Smooth muscle cell (in vitro differentiated cells): Measurements from ENCODE around the gene PDE7B. TPM values are rescaled to one million over a fixed set of nuclear protein-coding genes. Genes with fewer than 3 reads are reported as not detected.

Experiments used
- DNase-seq: peaks from one replicate; lab custom pipeline; 2025; ENCODE audit not compliant: unreplicated experiment; lab: John Stamatoyannopoulos, UW
- H2AFZ ChIP-seq: fragments of 200-600 bp; sonication (generic); 2 replicates; pipeline ENCODE4 v1.6.0; 2016; ENCODE audit warnings: antibody characterized with exemption, low read depth, mild to moderate bottlenecking
- H3F3A ChIP-seq: fragments of 200-600 bp; sonication (generic); 2 replicates; pipeline ENCODE4 v1.6.0; 2017; ENCODE audit warnings: antibody characterized with exemption, low read depth
- H3K27ac ChIP-seq: fragments of 200-600 bp; sonication (generic); 2 replicates; pipeline ENCODE4 v1.5.1; 2016; ENCODE audit warnings: low read depth, mild to moderate bottlenecking
- H3K27me3 ChIP-seq: fragments of 200-600 bp; sonication (generic); 2 replicates; pipeline ENCODE4 v1.6.1; 2016; ENCODE audit warnings: low read depth, mild to moderate bottlenecking
- H3K36me3 ChIP-seq: fragments of 200-600 bp; sonication (generic); 2 replicates; pipeline ENCODE4 v1.5.1; 2016; ENCODE audit warnings: low read depth
- H3K4me1 ChIP-seq: fragments of 200-600 bp; sonication (generic); 2 replicates; pipeline ENCODE4 v1.5.1; 2016; ENCODE audit warnings: low read depth
- H3K4me2 ChIP-seq: fragments of 200-600 bp; sonication (generic); 2 replicates; pipeline ENCODE4 v1.6.0; 2016; ENCODE audit warnings: mild to moderate bottlenecking
- H3K4me3 ChIP-seq: fragments of 200-600 bp; sonication (generic); 2 replicates; pipeline ENCODE4 v1.5.1; 2016; ENCODE audit warnings: mild to moderate bottlenecking
- H3K79me2 ChIP-seq: fragments of 200-600 bp; sonication (generic); 2 replicates; pipeline ENCODE4 v1.6.0; 2016; ENCODE audit warnings: low read depth, mild to moderate bottlenecking
- H3K9ac ChIP-seq: fragments of 200-600 bp; sonication (generic); 2 replicates; pipeline ENCODE4 v1.6.0; 2016; ENCODE audit warnings: low read depth
- H3K9me3 ChIP-seq: fragments of 200-600 bp; sonication (generic); replicated peaks from 2 replicates; pipeline ENCODE4 v1.5.1; 2016; ENCODE audit warnings: low read depth
- H4K20me1 ChIP-seq: fragments of 200-600 bp; sonication (generic); 2 replicates; pipeline ENCODE4 v1.6.0; 2016; ENCODE audit warnings: low read depth
- WGBS: methylation state at CpG from one replicate; pipeline ENCODE4 v1.1.7; 2016; ENCODE audit warnings: low lambda C conversion rate; 5-methylcytosine and 5-hydroxymethylcytosine counted together
- polyA plus RNA-seq: library from polyadenylated mRNA; unstranded; fragments of >200 nt; fragmentation: Nextera tagmentation; extraction: Ambion mirVana; gene quantifications from 2 replicates; pipeline ENCODE4 v1.2.1, GENCODE V29; 2016
- total RNA-seq: library from RNA; depleted of rRNA; stranded (reverse); fragments of >200 nt; gene quantifications from 2 replicates; pipeline ENCODE4 v1.2.3, GENCODE V29; 2014
- TF ChIP-seq, protein P1 (sequence below): fragments of 200-600 bp; sonication (generic); IDR thresholded peaks from 2 replicates; pipeline ENCODE4 v1.5.1; 2017; ENCODE audit warnings: borderline replicate concordance, mild to moderate bottlenecking, antibody characterized with exemption; ENCODE audit not compliant: insufficient read depth, poor library complexity, severe bottlenecking

Gene PDE7B
- total and polyA plus RNA-seq, 2 experiments from 2014 or later, result 23.5 to 36.9 TPM

- H3K4me1 ChIP-seq, result peaks cover 34% of the 10 kb centered on the region
- H3F3A ChIP-seq, result peaks cover 26% of the 10 kb centered on the region
- H3K4me2 ChIP-seq, result peak overlapping the region; percentile 72
- no peaks in the 10 kb centered on the region for H4K20me1 ChIP-seq
- peak overlapping the region; percentile 81 for H3K9ac ChIP-seq
- H3K9me3 ChIP-seq, result no peaks in the 10 kb centered on the region
- TF ChIP-seq, protein P1, sequence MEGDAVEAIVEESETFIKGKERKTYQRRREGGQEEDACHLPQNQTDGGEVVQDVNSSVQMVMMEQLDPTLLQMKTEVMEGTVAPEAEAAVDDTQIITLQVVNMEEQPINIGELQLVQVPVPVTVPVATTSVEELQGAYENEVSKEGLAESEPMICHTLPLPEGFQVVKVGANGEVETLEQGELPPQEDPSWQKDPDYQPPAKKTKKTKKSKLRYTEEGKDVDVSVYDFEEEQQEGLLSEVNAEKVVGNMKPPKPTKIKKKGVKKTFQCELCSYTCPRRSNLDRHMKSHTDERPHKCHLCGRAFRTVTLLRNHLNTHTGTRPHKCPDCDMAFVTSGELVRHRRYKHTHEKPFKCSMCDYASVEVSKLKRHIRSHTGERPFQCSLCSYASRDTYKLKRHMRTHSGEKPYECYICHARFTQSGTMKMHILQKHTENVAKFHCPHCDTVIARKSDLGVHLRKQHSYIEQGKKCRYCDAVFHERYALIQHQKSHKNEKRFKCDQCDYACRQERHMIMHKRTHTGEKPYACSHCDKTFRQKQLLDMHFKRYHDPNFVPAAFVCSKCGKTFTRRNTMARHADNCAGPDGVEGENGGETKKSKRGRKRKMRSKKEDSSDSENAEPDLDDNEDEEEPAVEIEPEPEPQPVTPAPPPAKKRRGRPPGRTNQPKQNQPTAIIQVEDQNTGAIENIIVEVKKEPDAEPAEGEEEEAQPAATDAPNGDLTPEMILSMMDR, result no peak
- H3K27ac ChIP-seq, result peak overlapping the region; percentile 95
- no peaks in the 10 kb centered on the region for H3K27me3 ChIP-seq
- peaks cover 12% of the 10 kb centered on the region for H3K79me2 ChIP-seq
- no peak overlapping the region for H3K4me3 ChIP-seq
- H2AFZ ChIP-seq, result peak overlapping the region; percentile 32
- WGBS, result 80% methylated on average over 9 of the region's 9 CpGs
- no peak for DNase-seq
- H3K36me3 ChIP-seq, result no peaks in the 10 kb centered on the region
These were observed 165.0 kb downstream of the PDE7B start for GRCh38 chr6:136016228-136017225.

DNA sequence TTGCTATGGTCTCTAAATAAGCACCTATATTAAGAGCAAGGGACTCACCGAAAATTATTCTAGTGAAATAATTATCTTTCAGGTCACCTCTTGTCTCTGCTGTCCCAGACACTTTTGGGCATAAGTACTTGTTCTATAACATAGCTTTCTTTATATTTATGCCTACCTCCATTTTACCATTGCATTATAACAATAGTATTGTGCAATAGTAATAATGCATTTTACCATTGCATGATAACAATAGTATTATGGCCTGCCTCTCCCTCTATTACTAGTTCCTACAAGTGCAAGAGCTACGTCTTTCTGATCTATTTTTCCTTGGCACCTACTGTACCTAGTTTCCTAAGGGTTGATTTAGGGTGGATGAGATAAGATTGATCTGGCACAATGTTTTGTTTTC is 169.2 kb downstream of the PDE7B start:
- no peaks in the 10 kb centered on the region for H3K36me3 ChIP-seq
- H3K9me3 ChIP-seq, result no peaks in the 10 kb centered on the region

DNA sequence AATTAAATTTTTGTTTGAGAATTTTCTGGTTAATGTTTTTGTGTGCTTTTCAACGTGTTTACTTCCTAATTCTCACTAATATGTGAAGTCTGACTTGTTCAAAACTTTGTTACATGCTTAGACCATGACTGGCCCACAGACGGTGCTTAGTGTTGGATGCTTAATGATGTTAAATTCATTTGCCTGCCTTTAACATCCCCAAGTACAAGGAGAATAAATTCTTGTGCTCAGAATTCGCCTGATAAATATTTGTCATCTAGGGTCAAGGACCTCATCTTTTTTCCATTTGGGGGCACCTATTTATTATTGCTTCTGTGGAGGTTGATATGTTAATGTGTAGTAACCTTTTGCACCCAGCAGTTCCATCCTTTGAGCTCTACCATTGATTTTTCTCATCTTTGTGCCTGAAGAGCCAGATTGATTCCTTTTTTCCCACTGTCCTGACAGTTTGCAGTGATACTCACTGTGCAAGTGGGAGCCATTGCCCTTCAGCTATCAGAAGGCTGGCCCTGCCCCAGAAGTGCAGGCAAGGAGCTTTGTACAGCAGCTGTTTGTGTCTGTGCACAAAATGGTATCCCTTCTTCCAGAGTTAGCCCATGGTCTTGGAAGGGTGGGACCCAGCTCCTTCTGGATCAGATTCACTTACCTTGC is 170.8 kb downstream of the PDE7B start:
- Histone ChIP-seq H3K27me3 (no peaks in the 10 kb centered on the region), H3K27ac (no peak overlapping the region), H3K4me1 (no peaks in the 10 kb centered on the region), H3K79me2 (peaks cover 12% of the 10 kb centered on the region), H3K4me2 (no peak overlapping the region), H3K36me3 (no peaks in the 10 kb centered on the region), H2AFZ (no peak overlapping the region), H3K4me3 (no peak overlapping the region), H3K9ac (no peak overlapping the region), H4K20me1 (no peaks in the 10 kb centered on the region), H3K9me3 (no peaks in the 10 kb centered on the region), H3F3A (no peaks in the 10 kb centered on the region)
- TF ChIP-seq, protein P1, result no peak
- 71% methylated on average over 3 of the region's 3 CpGs for WGBS
- DNase-seq, result no peak

More for the DNA sequence above, 169.2 kb downstream of the PDE7B start:
- no peak overlapping the region for H2AFZ ChIP-seq
- peaks cover 12% of the 10 kb centered on the region for H3K79me2 ChIP-seq
- H3K9ac ChIP-seq, result no peak overlapping the region
- H3F3A ChIP-seq, result peaks cover 11% of the 10 kb centered on the region
- H4K20me1 ChIP-seq, result no peaks in the 10 kb centered on the region
- no peak overlapping the region for H3K4me2 ChIP-seq
- 93% methylated on average over 2 of the region's 2 CpGs for WGBS
- no peak for DNase-seq
- TF ChIP-seq, protein P1, result no peak
- H3K27me3 ChIP-seq, result no peaks in the 10 kb centered on the region
- no peak overlapping the region for H3K27ac ChIP-seq
- peaks cover 9% of the 10 kb centered on the region for H3K4me1 ChIP-seq
- H3K4me3 ChIP-seq, result no peak overlapping the region
